ENCODE data around the gene IL1RAPL1. TPM values are rescaled to one million over a fixed set of nuclear protein-coding genes. Genes with fewer than 3 reads are reported as not detected.
"Not testable (repeated sequence)": the region's sequence is repeated elsewhere in the genome, so short reads cannot be mapped to it uniquely, and the experiment has no call there.

The IL1RAPL1 gene
- total RNA-seq, 1 donor from 2014 or later = 0.16 TPM

- Histone ChIP-seq H4K20me1 (ENCODE audit: insufficient read depth, low read length) (no peaks in the 10 kb centered on the region), H3K9me3 (ENCODE audit: insufficient read depth, low read depth, low read length) (no peaks in the 10 kb centered on the region), H3K4me1 (ENCODE audit: insufficient read depth, low read length) (no peaks in the 10 kb centered on the region), H3K79me2 (ENCODE audit: insufficient read depth, low read length) (no peaks in the 10 kb centered on the region), H3K27ac (ENCODE audit: low read depth, low read length) (no peak overlapping the region), H2AFZ (ENCODE audit: low read depth, low read length) (no peak overlapping the region), H3K9ac (ENCODE audit: low read length) (no peak overlapping the region), H3K4me2 (ENCODE audit: low read length) (no peak overlapping the region), H3K27me3 (ENCODE audit: insufficient read depth, low read length) (no peaks in the 10 kb centered on the region), H3K4me3 (ENCODE audit: insufficient read depth, low read depth, low read length) (no peak overlapping the region), H3K36me3 (ENCODE audit: insufficient read depth, low read length) (no peaks in the 10 kb centered on the region)
- TF ChIP-seq, protein P1, sequence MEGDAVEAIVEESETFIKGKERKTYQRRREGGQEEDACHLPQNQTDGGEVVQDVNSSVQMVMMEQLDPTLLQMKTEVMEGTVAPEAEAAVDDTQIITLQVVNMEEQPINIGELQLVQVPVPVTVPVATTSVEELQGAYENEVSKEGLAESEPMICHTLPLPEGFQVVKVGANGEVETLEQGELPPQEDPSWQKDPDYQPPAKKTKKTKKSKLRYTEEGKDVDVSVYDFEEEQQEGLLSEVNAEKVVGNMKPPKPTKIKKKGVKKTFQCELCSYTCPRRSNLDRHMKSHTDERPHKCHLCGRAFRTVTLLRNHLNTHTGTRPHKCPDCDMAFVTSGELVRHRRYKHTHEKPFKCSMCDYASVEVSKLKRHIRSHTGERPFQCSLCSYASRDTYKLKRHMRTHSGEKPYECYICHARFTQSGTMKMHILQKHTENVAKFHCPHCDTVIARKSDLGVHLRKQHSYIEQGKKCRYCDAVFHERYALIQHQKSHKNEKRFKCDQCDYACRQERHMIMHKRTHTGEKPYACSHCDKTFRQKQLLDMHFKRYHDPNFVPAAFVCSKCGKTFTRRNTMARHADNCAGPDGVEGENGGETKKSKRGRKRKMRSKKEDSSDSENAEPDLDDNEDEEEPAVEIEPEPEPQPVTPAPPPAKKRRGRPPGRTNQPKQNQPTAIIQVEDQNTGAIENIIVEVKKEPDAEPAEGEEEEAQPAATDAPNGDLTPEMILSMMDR (IDR thresholded peaks at IDR 0.05; ENCODE audit: insufficient read depth, low read depth, low read length) = no peak
- TF ChIP-seq EZH2 (IDR thresholded peaks at IDR 0.05; ENCODE audit: insufficient read depth, low read length) = no peak
- FAIRE-seq (no peak), DNase-seq (ENCODE audit: low read depth) (no peak)
- Mint-ChIP-seq H3K27me3 (ENCODE audit: low read depth, unreplicated experiment) (no peaks in the 10 kb centered on the region), H3K9me3 (ENCODE audit: unreplicated experiment) (no peaks in the 10 kb centered on the region), H3K4me3 (ENCODE audit: unreplicated experiment) (no peak overlapping the region), H3K4me1 (ENCODE audit: low read depth, unreplicated experiment) (peaks cover 3% of the 10 kb centered on the region), H3K27ac (ENCODE audit: unreplicated experiment) (no peak overlapping the region), H3K36me3 (ENCODE audit: low read depth, unreplicated experiment) (no peaks in the 10 kb centered on the region)
Observed at GRCh38 chrX:29315931-29316330, 728.7 kb downstream of the IL1RAPL1 start.

DNA sequence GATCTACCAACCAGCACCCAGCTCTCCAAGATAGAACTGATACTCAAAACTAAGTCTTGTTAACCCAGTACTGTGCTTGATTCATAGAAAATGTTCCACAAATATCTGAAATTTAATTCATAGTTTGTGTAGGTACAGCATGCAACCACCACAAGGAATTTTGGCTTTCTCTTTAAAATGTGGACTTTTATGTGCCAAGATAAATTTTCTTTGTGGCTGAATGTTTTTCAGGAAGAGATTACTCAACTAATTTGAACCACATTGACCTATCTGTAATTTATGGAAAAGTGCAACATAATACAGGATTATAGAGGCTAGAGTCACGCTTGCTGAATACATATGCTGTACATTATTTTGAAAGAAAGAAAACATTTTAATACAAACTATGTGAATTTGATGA lies 730.8 kb downstream of the IL1RAPL1 start:
- Histone ChIP-seq H3K36me3 (ENCODE audit: insufficient read depth, low read length) (no peaks in the 10 kb centered on the region), H4K20me1 (ENCODE audit: insufficient read depth, low read length) (no peaks in the 10 kb centered on the region), H3K79me2 (ENCODE audit: insufficient read depth, low read length) (no peaks in the 10 kb centered on the region), H3K27me3 (ENCODE audit: insufficient read depth, low read length) (no peaks in the 10 kb centered on the region), H3K9me3 (ENCODE audit: insufficient read depth, low read depth, low read length) (no peaks in the 10 kb centered on the region), H3K4me3 (ENCODE audit: insufficient read depth, low read depth, low read length) (no peak overlapping the region), H2AFZ (ENCODE audit: low read depth, low read length) (no peak overlapping the region), H3K4me1 (ENCODE audit: insufficient read depth, low read length) (no peaks in the 10 kb centered on the region), H3K9ac (ENCODE audit: low read length) (no peak overlapping the region), H3K27ac (ENCODE audit: low read depth, low read length) (no peak overlapping the region), H3K4me2 (ENCODE audit: low read length) (peak overlapping the region; percentile 38)
- no peaks in the 10 kb centered on the region for H3K27me3 Mint-ChIP-seq (ENCODE audit: low read depth, unreplicated experiment)
- DNase-seq (ENCODE audit: low read depth) (peak; percentile 58), FAIRE-seq (peak; percentile 96)
- H3K9me3 Mint-ChIP-seq (ENCODE audit: unreplicated experiment) = no peaks in the 10 kb centered on the region
- no peak for TF ChIP-seq EZH2 (IDR thresholded peaks at IDR 0.05; ENCODE audit: insufficient read depth, low read length)
- TF ChIP-seq, protein P1 (IDR thresholded peaks at IDR 0.05; ENCODE audit: insufficient read depth, low read depth, low read length) = no peak
- H3K4me3 Mint-ChIP-seq (ENCODE audit: unreplicated experiment) = no peak overlapping the region
- H3K27ac Mint-ChIP-seq (ENCODE audit: unreplicated experiment) = no peak overlapping the region
- no peaks in the 10 kb centered on the region for H3K36me3 Mint-ChIP-seq (ENCODE audit: low read depth, unreplicated experiment)
- peaks cover 3% of the 10 kb centered on the region for H3K4me1 Mint-ChIP-seq (ENCODE audit: low read depth, unreplicated experiment)

DNA sequence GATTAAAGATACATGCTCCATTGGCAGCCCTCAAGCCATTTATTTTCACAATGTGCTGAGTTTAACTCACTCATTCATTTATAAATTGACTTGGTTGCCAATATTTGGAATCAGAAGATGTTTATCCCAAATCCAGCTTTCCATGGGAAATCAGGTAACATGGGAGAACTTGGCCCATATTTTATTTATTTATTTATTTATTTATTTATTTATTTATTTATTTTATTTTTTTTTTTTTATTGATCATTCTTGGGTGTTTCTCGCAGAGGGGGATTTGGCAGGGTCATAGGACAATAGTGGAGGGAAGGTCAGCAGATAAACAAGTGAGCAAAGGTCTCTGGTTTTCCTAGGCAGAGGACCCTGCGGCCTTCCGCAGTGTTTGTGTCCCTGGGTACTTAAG lies 745.2 kb downstream of the IL1RAPL1 start:
- not testable (repeated sequence) for H4K20me1 ChIP-seq (ENCODE audit: insufficient read depth, low read length); H3K4me1 ChIP-seq (ENCODE audit: insufficient read depth, low read length); H3K27ac ChIP-seq (ENCODE audit: low read depth, low read length); H3K9ac ChIP-seq (ENCODE audit: low read length); FAIRE-seq; H3K4me3 Mint-ChIP-seq (ENCODE audit: unreplicated experiment); H3K4me2 ChIP-seq (ENCODE audit: low read length); H3K9me3 ChIP-seq (ENCODE audit: insufficient read depth, low read depth, low read length); H3K27me3 Mint-ChIP-seq (ENCODE audit: low read depth, unreplicated experiment); H3K36me3 ChIP-seq (ENCODE audit: insufficient read depth, low read length); H2AFZ ChIP-seq (ENCODE audit: low read depth, low read length); H3K27me3 ChIP-seq (ENCODE audit: insufficient read depth, low read length); H3K9me3 Mint-ChIP-seq (ENCODE audit: unreplicated experiment); H3K4me1 Mint-ChIP-seq (ENCODE audit: low read depth, unreplicated experiment); H3K36me3 Mint-ChIP-seq (ENCODE audit: low read depth, unreplicated experiment); H3K79me2 ChIP-seq (ENCODE audit: insufficient read depth, low read length); H3K27ac Mint-ChIP-seq (ENCODE audit: unreplicated experiment); DNase-seq (ENCODE audit: low read depth); H3K4me3 ChIP-seq (ENCODE audit: insufficient read depth, low read depth, low read length)

- not testable (repeated sequence) for H3K4me1 Mint-ChIP-seq (ENCODE audit: low read depth, unreplicated experiment); H3K9me3 ChIP-seq (ENCODE audit: insufficient read depth, low read depth, low read length); H3K36me3 Mint-ChIP-seq (ENCODE audit: low read depth, unreplicated experiment); H3K9me3 Mint-ChIP-seq (ENCODE audit: unreplicated experiment); H3K4me3 ChIP-seq (ENCODE audit: insufficient read depth, low read depth, low read length); H3K4me3 Mint-ChIP-seq (ENCODE audit: unreplicated experiment); H4K20me1 ChIP-seq (ENCODE audit: insufficient read depth, low read length); DNase-seq (ENCODE audit: low read depth); H3K27me3 Mint-ChIP-seq (ENCODE audit: low read depth, unreplicated experiment); FAIRE-seq; H3K4me1 ChIP-seq (ENCODE audit: insufficient read depth, low read length); H3K27ac ChIP-seq (ENCODE audit: low read depth, low read length); H3K4me2 ChIP-seq (ENCODE audit: low read length); H3K79me2 ChIP-seq (ENCODE audit: insufficient read depth, low read length); H3K36me3 ChIP-seq (ENCODE audit: insufficient read depth, low read length); H2AFZ ChIP-seq (ENCODE audit: low read depth, low read length); H3K27me3 ChIP-seq (ENCODE audit: insufficient read depth, low read length); H3K9ac ChIP-seq (ENCODE audit: low read length); H3K27ac Mint-ChIP-seq (ENCODE audit: unreplicated experiment)
Observed at GRCh38 chrX:29333091-29333490, 745.8 kb downstream of the IL1RAPL1 start.
